GM21390 (cell line): ENCODE measurements around the gene ADAMTS19.

ENCODE experiments used
- ATAC-seq: cut with Tn5 transposase; IDR thresholded peaks from one replicate; pipeline ENCODE4 v1.9.1; 2021; ENCODE audit not compliant: unreplicated experiment

Gene ADAMTS19

GRCh38 chr5:129760636-129761325, 300.7 kb downstream of the ADAMTS19 start:
- no peak for ATAC-seq

- ATAC-seq, result no peak
Measured at GRCh38 chr5:129763651-129764050, 303.6 kb downstream of the ADAMTS19 start.

- ATAC-seq, result no peak
Measured at GRCh38 chr5:129766798-129767197, 306.7 kb downstream of the ADAMTS19 start.

- peak; percentile 87 for ATAC-seq
Measured at GRCh38 chr5:129767927-129768380, 307.9 kb downstream of the ADAMTS19 start.

GRCh38 chr5:129768735-129769134, 308.6 kb downstream of the ADAMTS19 start:
- ATAC-seq, result no peak

GRCh38 chr5:129770024-129770820, 310.1 kb downstream of the ADAMTS19 start:
- no peak for ATAC-seq

- ATAC-seq, result peak; percentile 69
Measured at GRCh38 chr5:129771058-129771838, 311.1 kb downstream of the ADAMTS19 start.

GRCh38 chr5:129773376-129773775, 313.3 kb downstream of the ADAMTS19 start:
- no peak for ATAC-seq

- no peak for ATAC-seq
Measured at GRCh38 chr5:129781594-129781993, 321.5 kb downstream of the ADAMTS19 start.
